ENCODE data around the gene CSRP2.

Gene CSRP2

GRCh38 chr12:76878899-76879709, at the start of gene CSRP2:
Gene CSRP2 (minus strand): TSS chr12:76879019. CDS start chr12:76866260, 12,759 bp downstream.
- H3K4me3 ChIP-seq (ENCODE audit: low read depth, low read length): peak within 1 kb of the TSS; percentile 91
- H3K36me3 ChIP-seq (ENCODE audit: control insufficient read depth, insufficient read depth, low read length): no peaks in the 10 kb centered on the region
- peaks cover 20% of the 10 kb centered on the region for H3K4me1 ChIP-seq (ENCODE audit: control insufficient read depth, insufficient read depth, low read length)
- peaks cover 7% of the 10 kb centered on the region for H3K27me3 ChIP-seq (ENCODE audit: control insufficient read depth, insufficient read depth, low read length)
- no peaks in the 10 kb centered on the region for H3K9me3 ChIP-seq (ENCODE audit: control insufficient read depth, insufficient read depth, low read length)
- H3K9ac ChIP-seq (ENCODE audit: low read depth, low read length): peak within 1 kb of the TSS; percentile 80

DNA sequence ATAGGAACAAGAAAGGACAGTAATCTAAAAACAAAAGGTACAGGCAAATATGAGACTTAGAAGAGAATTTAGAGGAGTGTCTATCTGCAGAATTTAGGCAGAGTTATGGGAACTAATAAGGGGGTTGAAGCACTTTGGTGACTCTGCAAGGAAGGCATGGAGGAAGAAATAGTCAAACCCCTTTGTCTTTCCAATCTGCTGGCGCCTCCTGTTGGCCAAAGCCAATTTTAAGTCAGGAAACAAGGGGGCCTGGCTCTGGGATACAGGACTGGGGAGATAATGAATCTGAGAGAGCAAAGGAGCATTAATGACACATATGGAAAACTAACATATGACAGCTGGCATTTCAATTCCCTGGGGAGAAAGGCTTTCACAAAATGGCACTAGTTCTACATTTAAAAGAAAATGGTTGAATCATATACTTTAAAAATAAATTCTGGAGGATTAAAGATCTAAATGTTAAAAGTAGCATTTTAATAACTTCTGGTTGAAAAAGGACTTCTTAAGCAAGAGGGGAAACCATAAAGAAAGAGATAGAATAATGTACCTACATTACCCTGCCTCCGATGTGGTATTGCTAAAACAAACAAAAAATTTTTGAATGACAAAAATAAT, 48.5 kb upstream of the CSRP2 start:
- H3K27me3 ChIP-seq (ENCODE audit: control insufficient read depth, insufficient read depth, low read length): no peaks in the 10 kb centered on the region
- H3K9ac ChIP-seq (ENCODE audit: low read depth, low read length): no peak overlapping the region
- H3K36me3 ChIP-seq (ENCODE audit: control insufficient read depth, insufficient read depth, low read length): no peaks in the 10 kb centered on the region
- no peak overlapping the region for H3K4me3 ChIP-seq (ENCODE audit: low read depth, low read length)
- H3K4me1 ChIP-seq (ENCODE audit: control insufficient read depth, insufficient read depth, low read length): no peaks in the 10 kb centered on the region
- H3K9me3 ChIP-seq (ENCODE audit: control insufficient read depth, insufficient read depth, low read length): no peaks in the 10 kb centered on the region

GRCh38 chr12:76925135-76925534, 46.3 kb upstream of the CSRP2 start:
- H3K9ac ChIP-seq (ENCODE audit: low read depth, low read length): no peak overlapping the region
- no peaks in the 10 kb centered on the region for H3K27me3 ChIP-seq (ENCODE audit: control insufficient read depth, insufficient read depth, low read length)
- H3K9me3 ChIP-seq (ENCODE audit: control insufficient read depth, insufficient read depth, low read length): no peaks in the 10 kb centered on the region
- H3K4me1 ChIP-seq (ENCODE audit: control insufficient read depth, insufficient read depth, low read length): peaks cover 11% of the 10 kb centered on the region
- H3K4me3 ChIP-seq (ENCODE audit: low read depth, low read length): no peak overlapping the region
- H3K36me3 ChIP-seq (ENCODE audit: control insufficient read depth, insufficient read depth, low read length): no peaks in the 10 kb centered on the region

- Histone ChIP-seq H3K27me3 (ENCODE audit: control insufficient read depth, insufficient read depth, low read length) (no peaks in the 10 kb centered on the region), H3K4me1 (ENCODE audit: control insufficient read depth, insufficient read depth, low read length) (peaks cover 15% of the 10 kb centered on the region), H3K36me3 (ENCODE audit: control insufficient read depth, insufficient read depth, low read length) (no peaks in the 10 kb centered on the region), H3K4me3 (ENCODE audit: low read depth, low read length) (no peak overlapping the region), H3K9ac (ENCODE audit: low read depth, low read length) (no peak overlapping the region), H3K9me3 (ENCODE audit: control insufficient read depth, insufficient read depth, low read length) (no peaks in the 10 kb centered on the region)
Measured at GRCh38 chr12:76922866-76923265, 44.0 kb upstream of the CSRP2 start.

DNA sequence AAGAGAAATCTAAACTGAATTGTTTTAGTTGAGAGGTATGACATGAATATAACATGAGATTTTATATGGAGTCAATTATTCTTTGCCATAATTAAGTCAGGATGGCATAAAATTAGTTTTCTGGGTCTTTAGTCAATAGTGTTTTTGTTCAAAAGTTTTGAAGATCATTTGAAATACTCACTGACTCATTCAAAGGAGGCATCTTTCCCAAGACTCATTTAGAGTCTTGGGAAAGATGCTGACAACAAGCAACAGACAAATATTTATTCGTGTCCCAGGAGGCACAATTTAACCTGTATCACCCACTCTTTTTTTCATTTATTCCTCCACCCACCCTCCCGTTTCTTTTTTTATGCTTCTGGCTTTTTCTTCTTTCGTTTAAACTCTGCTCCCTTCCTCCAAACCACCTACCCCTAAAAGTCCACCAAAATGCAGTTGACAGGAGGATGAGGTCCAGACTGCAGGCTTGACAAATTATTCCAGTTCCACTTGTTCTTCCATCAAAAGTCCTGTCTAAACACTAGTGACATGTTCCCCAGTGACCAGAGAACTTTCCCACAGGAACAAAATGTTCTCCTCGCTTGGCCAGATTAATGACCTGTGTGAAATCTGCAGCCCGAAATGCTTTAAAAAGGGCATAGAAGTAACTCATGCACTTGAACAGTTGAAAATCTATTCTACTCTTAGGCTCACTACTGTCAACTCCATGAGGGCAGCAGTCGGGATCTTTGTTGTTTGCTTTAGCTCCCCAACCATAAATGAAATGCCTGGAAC, 43.3 kb upstream of the CSRP2 start:
- no peak overlapping the region for H3K4me3 ChIP-seq (ENCODE audit: low read depth, low read length)
- H3K9ac ChIP-seq (ENCODE audit: low read depth, low read length): no peak overlapping the region
- H3K9me3 ChIP-seq (ENCODE audit: control insufficient read depth, insufficient read depth, low read length): no peaks in the 10 kb centered on the region
- H3K27me3 ChIP-seq (ENCODE audit: control insufficient read depth, insufficient read depth, low read length): no peaks in the 10 kb centered on the region
- peaks cover 15% of the 10 kb centered on the region for H3K4me1 ChIP-seq (ENCODE audit: control insufficient read depth, insufficient read depth, low read length)
- H3K36me3 ChIP-seq (ENCODE audit: control insufficient read depth, insufficient read depth, low read length): no peaks in the 10 kb centered on the region

DNA sequence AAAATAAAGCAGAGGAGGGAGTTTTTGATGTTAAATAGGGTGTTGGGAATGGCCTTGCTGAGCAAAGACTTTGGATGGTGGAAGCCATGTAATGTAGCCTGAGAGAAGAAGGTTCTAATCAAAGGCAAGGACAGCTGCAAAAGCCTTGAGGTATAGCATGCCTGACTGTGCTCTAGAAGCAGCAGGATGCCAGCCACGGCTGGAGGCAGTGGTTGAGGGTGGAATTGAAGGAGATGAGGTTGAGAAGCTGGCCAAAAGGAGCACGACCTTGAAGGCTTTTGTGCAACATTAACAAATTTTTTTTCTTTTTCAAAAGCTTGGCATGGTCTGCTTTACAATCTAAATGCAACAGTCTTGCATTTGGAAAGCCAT, 42.3 kb upstream of the CSRP2 start:
- no peaks in the 10 kb centered on the region for H3K36me3 ChIP-seq (ENCODE audit: control insufficient read depth, insufficient read depth, low read length)
- no peak overlapping the region for H3K4me3 ChIP-seq (ENCODE audit: low read depth, low read length)
- H3K9me3 ChIP-seq (ENCODE audit: control insufficient read depth, insufficient read depth, low read length): no peaks in the 10 kb centered on the region
- H3K27me3 ChIP-seq (ENCODE audit: control insufficient read depth, insufficient read depth, low read length): no peaks in the 10 kb centered on the region
- H3K4me1 ChIP-seq (ENCODE audit: control insufficient read depth, insufficient read depth, low read length): peaks cover 15% of the 10 kb centered on the region
- H3K9ac ChIP-seq (ENCODE audit: low read depth, low read length): no peak overlapping the region

GRCh38 chr12:76920172-76921099, 41.6 kb upstream of the CSRP2 start:
- Histone ChIP-seq H3K4me1 (ENCODE audit: control insufficient read depth, insufficient read depth, low read length) (peaks cover 15% of the 10 kb centered on the region), H3K4me3 (ENCODE audit: low read depth, low read length) (no peak overlapping the region), H3K9ac (ENCODE audit: low read depth, low read length) (no peak overlapping the region), H3K9me3 (ENCODE audit: control insufficient read depth, insufficient read depth, low read length) (no peaks in the 10 kb centered on the region), H3K27me3 (ENCODE audit: control insufficient read depth, insufficient read depth, low read length) (no peaks in the 10 kb centered on the region), H3K36me3 (ENCODE audit: control insufficient read depth, insufficient read depth, low read length) (no peaks in the 10 kb centered on the region)

- H3K27me3 ChIP-seq (ENCODE audit: control insufficient read depth, insufficient read depth, low read length): no peaks in the 10 kb centered on the region
- H3K4me3 ChIP-seq (ENCODE audit: low read depth, low read length): no peak overlapping the region
- no peaks in the 10 kb centered on the region for H3K36me3 ChIP-seq (ENCODE audit: control insufficient read depth, insufficient read depth, low read length)
- peaks cover 15% of the 10 kb centered on the region for H3K4me1 ChIP-seq (ENCODE audit: control insufficient read depth, insufficient read depth, low read length)
- no peak overlapping the region for H3K9ac ChIP-seq (ENCODE audit: low read depth, low read length)
- no peaks in the 10 kb centered on the region for H3K9me3 ChIP-seq (ENCODE audit: control insufficient read depth, insufficient read depth, low read length)
Measured at GRCh38 chr12:76919383-76920171, 40.8 kb upstream of the CSRP2 start.

DNA sequence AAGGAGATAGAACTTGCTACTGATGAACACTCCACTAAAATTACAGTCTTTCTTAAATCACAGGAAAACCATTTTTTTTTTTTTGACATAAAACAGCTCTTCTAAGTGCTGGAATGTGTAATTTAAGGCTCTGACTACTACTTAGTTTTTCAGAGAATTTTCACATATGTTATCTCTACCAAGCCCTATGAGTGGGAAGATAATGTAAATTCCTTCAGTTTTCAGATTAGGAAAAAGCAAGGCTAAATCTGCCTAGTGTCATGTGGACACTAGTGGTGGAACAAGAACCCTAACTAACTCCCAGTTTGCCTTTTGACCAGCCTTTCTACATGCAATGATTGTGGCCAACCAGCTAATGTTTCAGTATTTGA, 37.3 kb upstream of the CSRP2 start:
- no peak overlapping the region for H3K9ac ChIP-seq (ENCODE audit: low read depth, low read length)
- peaks cover 14% of the 10 kb centered on the region for H3K4me1 ChIP-seq (ENCODE audit: control insufficient read depth, insufficient read depth, low read length)
- no peak overlapping the region for H3K4me3 ChIP-seq (ENCODE audit: low read depth, low read length)
- no peaks in the 10 kb centered on the region for H3K27me3 ChIP-seq (ENCODE audit: control insufficient read depth, insufficient read depth, low read length)
- H3K36me3 ChIP-seq (ENCODE audit: control insufficient read depth, insufficient read depth, low read length): no peaks in the 10 kb centered on the region
- no peaks in the 10 kb centered on the region for H3K9me3 ChIP-seq (ENCODE audit: control insufficient read depth, insufficient read depth, low read length)

DNA sequence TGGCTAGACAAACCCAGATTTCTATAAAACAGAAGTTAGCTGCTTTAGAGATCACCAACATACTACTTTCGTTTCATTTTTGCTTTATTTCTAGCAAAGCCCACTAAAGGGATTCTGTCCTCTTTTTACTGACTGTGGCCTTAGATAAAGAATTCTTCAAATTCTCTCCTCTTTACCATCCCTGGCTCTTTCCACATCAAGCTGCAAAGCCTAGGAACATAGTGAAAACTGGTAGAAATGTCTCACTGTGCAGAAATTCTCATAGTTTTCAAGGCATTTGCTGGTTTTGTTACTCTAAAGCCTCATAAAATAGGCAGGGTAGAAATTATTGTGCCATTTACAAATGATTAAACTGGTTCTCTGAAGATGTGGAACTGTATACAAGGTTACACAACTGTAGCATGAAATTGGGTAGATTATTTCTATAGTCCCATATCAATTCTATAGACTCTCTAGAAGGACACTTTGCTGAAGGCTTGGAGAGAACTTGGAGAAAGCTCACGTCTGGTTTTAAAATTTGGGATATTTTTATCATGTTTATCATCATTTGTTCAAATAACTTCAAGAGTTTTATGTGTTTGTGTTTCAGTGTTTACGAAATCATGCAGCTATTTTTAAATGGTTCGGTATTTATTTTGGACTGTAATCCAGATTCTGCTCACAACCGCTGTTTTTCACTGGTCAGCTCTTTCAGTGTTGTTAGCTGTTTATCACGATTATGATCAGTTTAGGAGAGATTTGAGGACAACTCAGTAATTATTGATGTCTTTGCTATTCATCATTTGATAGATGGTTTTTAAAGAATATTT, 36.7 kb upstream of the CSRP2 start:
- no peak overlapping the region for H3K4me3 ChIP-seq (ENCODE audit: low read depth, low read length)
- H3K36me3 ChIP-seq (ENCODE audit: control insufficient read depth, insufficient read depth, low read length): no peaks in the 10 kb centered on the region
- H3K9ac ChIP-seq (ENCODE audit: low read depth, low read length): no peak overlapping the region
- no peaks in the 10 kb centered on the region for H3K9me3 ChIP-seq (ENCODE audit: control insufficient read depth, insufficient read depth, low read length)
- no peaks in the 10 kb centered on the region for H3K27me3 ChIP-seq (ENCODE audit: control insufficient read depth, insufficient read depth, low read length)
- H3K4me1 ChIP-seq (ENCODE audit: control insufficient read depth, insufficient read depth, low read length): peaks cover 8% of the 10 kb centered on the region

Data from iPS-15b (cell line).